Measurements from ENCODE around the gene TP53I3. TPM values are rescaled to one million over a fixed set of nuclear protein-coding genes. Genes with fewer than 3 reads are reported as not detected.

TP53I3 gene
- total and polyA plus RNA-seq, 2 donors (not counting 1 experiment from before 2014, with no cell fraction given): 31.0 to 75.5 TPM

DNA sequence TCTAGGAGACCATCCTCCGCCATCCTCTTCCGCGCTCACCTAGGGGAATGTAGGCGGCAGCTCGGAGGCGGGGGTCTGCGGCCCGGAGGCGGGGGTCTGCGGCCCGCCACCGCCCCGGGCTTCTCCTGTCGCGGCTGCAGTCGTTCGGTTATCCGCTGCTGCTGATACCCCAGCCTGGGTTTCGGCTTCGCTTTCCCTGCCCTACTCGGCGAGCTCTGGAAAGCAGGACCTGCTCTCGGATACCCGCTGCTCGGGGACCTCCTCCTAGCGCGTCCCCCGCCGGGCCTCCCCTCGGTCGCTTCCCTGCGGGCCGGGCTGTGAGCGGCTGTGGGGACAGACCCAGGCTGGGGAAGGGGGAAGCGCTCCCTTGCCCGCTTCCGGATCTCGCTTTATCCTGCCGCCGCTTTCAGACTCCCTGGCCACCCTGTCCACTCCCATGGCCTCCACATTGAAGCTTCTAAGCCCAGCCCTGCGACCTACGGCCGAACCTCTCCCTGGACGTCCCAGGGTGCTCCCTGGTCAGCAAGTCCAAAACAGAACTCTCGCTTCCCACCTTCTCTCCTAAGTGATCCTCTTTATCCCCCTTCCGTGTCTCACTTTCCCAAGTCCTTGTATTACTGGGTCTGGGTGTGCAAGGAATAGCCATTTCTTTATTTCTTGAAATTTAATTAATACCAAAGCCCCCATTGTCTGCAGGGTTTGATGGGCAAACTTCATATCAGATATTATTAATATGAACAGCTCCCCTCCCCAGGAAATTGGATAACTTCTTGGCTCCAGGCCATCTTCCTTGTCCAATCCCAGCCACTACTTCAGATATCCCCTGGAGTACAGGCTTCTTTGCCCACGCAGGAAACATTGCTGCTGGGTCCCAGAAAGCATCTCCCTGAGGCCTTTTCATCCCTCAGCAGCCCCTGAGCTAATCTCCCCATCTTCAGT is 34.3 kb downstream of the TP53I3 start:
- H3K4me3 ChIP-seq (replicated peaks in 1 of 4; ENCODE audit: control extremely low read depth in 1 of 4, insufficient read depth in 1 of 4, low read depth in 3 of 4, low read length in 4 of 4): peak overlapping the region; percentile 47 to 71 (median 54)
- peaks cover 2% of the 10 kb centered on the region for H3K4me1 ChIP-seq (ENCODE audit: control insufficient read depth, extremely low read depth, insufficient read depth, low read length)
- peaks cover 8% of the 10 kb centered on the region for H3K79me2 ChIP-seq (ENCODE audit: control insufficient read depth, insufficient read depth, low read length)
- no peak overlapping the region for H3K27ac ChIP-seq (ENCODE audit: insufficient read depth, low read length)
- H2AFZ ChIP-seq (ENCODE audit: low read length): peak overlapping the region; percentile 76
- peak overlapping the region; percentile 46 for H3K9ac ChIP-seq (ENCODE audit: insufficient read depth, low read length)
- no peaks in the 10 kb centered on the region for H4K20me1 ChIP-seq (ENCODE audit: control insufficient read depth, extremely low read depth, insufficient read depth, low read length)
- H3K36me3 ChIP-seq (ENCODE audit: control insufficient read depth, insufficient read depth, low read length): no peaks in the 10 kb centered on the region
- TF ChIP-seq, protein P1, sequence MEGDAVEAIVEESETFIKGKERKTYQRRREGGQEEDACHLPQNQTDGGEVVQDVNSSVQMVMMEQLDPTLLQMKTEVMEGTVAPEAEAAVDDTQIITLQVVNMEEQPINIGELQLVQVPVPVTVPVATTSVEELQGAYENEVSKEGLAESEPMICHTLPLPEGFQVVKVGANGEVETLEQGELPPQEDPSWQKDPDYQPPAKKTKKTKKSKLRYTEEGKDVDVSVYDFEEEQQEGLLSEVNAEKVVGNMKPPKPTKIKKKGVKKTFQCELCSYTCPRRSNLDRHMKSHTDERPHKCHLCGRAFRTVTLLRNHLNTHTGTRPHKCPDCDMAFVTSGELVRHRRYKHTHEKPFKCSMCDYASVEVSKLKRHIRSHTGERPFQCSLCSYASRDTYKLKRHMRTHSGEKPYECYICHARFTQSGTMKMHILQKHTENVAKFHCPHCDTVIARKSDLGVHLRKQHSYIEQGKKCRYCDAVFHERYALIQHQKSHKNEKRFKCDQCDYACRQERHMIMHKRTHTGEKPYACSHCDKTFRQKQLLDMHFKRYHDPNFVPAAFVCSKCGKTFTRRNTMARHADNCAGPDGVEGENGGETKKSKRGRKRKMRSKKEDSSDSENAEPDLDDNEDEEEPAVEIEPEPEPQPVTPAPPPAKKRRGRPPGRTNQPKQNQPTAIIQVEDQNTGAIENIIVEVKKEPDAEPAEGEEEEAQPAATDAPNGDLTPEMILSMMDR (conservative IDR thresholded peaks at IDR 0.05 in 1 of 2, IDR thresholded peaks at IDR 0.05 in 1 of 2; ENCODE audit: low read depth in 1 of 2, low read length in 2 of 2): no peak
- TF ChIP-seq EZH2 (IDR thresholded peaks at IDR 0.05; ENCODE audit: low read length, missing control alignments): no peak
- no peaks in the 10 kb centered on the region for H3K27me3 ChIP-seq (ENCODE audit: control insufficient read depth, insufficient read depth, low read length)
- H3K9me3 ChIP-seq (ENCODE audit: control insufficient read depth, insufficient read depth, low read depth, low read length): no peaks in the 10 kb centered on the region
- peak overlapping the region; percentile 96 for H3K4me2 ChIP-seq (ENCODE audit: extremely low read depth, insufficient read depth, low read length)
- DNase-seq (ENCODE audit: low read depth in 2 of 2): peak; percentile 16 to 19

DNA sequence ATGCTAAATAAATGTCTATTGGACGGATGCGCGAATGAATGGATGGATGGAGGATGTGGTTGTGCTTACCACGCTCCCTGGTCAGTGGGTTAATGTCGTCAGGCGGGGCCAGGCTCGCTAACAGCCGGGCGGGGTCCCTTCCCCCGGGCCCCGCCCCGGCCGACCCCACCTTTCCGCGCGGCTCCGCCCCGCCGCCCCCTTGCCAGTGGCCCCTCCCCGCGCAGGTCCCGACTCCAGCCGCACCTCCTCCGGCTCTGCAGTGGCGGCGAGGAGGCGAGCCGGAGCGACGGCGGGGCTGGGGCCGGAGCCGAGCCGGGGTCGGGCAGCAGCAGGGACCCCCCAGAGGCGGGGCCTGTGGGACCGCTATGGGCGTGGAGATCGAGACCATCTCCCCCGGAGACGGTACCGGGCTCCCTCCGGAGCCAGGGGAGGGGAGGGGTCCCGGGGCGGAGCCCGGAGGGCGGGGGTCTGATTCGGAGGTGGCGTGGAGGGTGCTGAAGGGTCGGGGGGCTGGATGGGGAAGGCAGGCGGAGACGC is 35.1 kb downstream of the TP53I3 start, which contains the start of gene FKBP1B:
Gene FKBP1B, plus strand, starts transcription at position 257 of the 537 bp plus-strand sequence. Its CDS starts 109 bp downstream, at position 366.
- no peaks in the 10 kb centered on the region for H4K20me1 ChIP-seq (ENCODE audit: control insufficient read depth, extremely low read depth, insufficient read depth, low read length)
- H3K9ac ChIP-seq (ENCODE audit: insufficient read depth, low read length): peak within 1 kb of the TSS; percentile 48
- H3K4me1 ChIP-seq (ENCODE audit: control insufficient read depth, extremely low read depth, insufficient read depth, low read length): peaks cover 2% of the 10 kb centered on the region
- peaks cover 10% of the 10 kb centered on the region for H3K79me2 ChIP-seq (ENCODE audit: control insufficient read depth, insufficient read depth, low read length)
- no peaks in the 10 kb centered on the region for H3K27me3 ChIP-seq (ENCODE audit: control insufficient read depth, insufficient read depth, low read length)
- peak; percentile 41 to 66 for DNase-seq (ENCODE audit: low read depth in 2 of 2)
- TF ChIP-seq, protein P1 (conservative IDR thresholded peaks at IDR 0.05 in 1 of 2, IDR thresholded peaks at IDR 0.05 in 1 of 2; ENCODE audit: low read depth in 1 of 2, low read length in 2 of 2): no peak
- TF ChIP-seq EZH2 (IDR thresholded peaks at IDR 0.05; ENCODE audit: low read length, missing control alignments): no peak
- no peaks in the 10 kb centered on the region for H3K36me3 ChIP-seq (ENCODE audit: control insufficient read depth, insufficient read depth, low read length)
- no peaks in the 10 kb centered on the region for H3K9me3 ChIP-seq (ENCODE audit: control insufficient read depth, insufficient read depth, low read depth, low read length)
- peak within 1 kb of the TSS; percentile 76 for H2AFZ ChIP-seq (ENCODE audit: low read length)
- peak within 1 kb of the TSS; percentile 96 for H3K4me2 ChIP-seq (ENCODE audit: extremely low read depth, insufficient read depth, low read length)
- H3K27ac ChIP-seq (ENCODE audit: insufficient read depth, low read length): no peak within 1 kb of the TSS
- H3K4me3 ChIP-seq (replicated peaks in 1 of 4; ENCODE audit: control extremely low read depth in 1 of 4, insufficient read depth in 1 of 4, low read depth in 3 of 4, low read length in 4 of 4): peak within 1 kb of the TSS; percentile 55 to 73 (median 63)

DNA sequence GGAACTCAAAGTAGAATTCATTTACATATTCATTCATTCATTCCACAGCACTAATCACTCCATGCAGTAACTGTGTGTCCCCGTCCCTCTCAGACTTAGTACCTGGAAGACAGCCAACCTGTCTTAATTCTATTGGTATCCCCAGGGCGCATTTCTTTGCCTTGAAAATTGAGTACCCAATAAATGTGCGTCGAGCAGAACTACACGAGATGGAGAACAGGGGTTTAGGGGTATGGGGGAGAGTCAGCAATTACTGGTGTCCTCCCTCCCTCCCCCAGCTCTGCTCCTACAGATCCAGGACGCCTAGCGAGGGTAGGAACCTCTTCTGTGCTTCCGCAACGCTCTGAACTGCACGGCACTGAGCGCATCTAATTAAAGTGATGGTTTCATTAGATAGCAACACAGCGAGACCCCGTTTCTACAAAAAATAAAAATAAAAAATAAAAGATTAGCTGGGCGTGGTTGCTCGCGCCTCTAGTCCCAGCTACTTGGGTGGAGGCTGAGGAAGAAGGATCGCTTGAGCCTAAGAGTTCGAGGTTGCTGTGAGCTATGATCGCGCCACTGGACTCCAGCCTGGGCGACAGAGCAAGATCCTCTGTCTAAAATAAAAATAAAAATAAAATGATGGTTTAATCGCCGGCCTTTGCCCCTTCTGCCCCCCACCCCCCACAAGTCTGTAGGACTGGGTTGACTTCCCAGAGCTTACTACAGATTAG is 35.7 kb downstream of the TP53I3 start:
- Histone ChIP-seq H4K20me1 (ENCODE audit: control insufficient read depth, extremely low read depth, insufficient read depth, low read length) (no peaks in the 10 kb centered on the region), H3K9ac (ENCODE audit: insufficient read depth, low read length) (no peak overlapping the region)

More for the DNA sequence above, 35.7 kb downstream of the TP53I3 start:
- peak overlapping the region; percentile 53 for H3K4me2 ChIP-seq (ENCODE audit: extremely low read depth, insufficient read depth, low read length)
- H3K9me3 ChIP-seq (ENCODE audit: control insufficient read depth, insufficient read depth, low read depth, low read length): no peaks in the 10 kb centered on the region
- H3K27ac ChIP-seq (ENCODE audit: insufficient read depth, low read length): no peak overlapping the region
- no peaks in the 10 kb centered on the region for H3K27me3 ChIP-seq (ENCODE audit: control insufficient read depth, insufficient read depth, low read length)
- no peaks in the 10 kb centered on the region for H3K36me3 ChIP-seq (ENCODE audit: control insufficient read depth, insufficient read depth, low read length)
- no peak for DNase-seq (ENCODE audit: low read depth in 2 of 2)
- peaks cover 10% of the 10 kb centered on the region for H3K79me2 ChIP-seq (ENCODE audit: control insufficient read depth, insufficient read depth, low read length)
- peaks cover 2% of the 10 kb centered on the region for H3K4me1 ChIP-seq (ENCODE audit: control insufficient read depth, extremely low read depth, insufficient read depth, low read length)
- H3K4me3 ChIP-seq (replicated peaks in 1 of 4; ENCODE audit: control extremely low read depth in 1 of 4, insufficient read depth in 1 of 4, low read depth in 3 of 4, low read length in 4 of 4): peak overlapping the region; percentile 47 to 73 (median 63)
- TF ChIP-seq, protein P1 (conservative IDR thresholded peaks at IDR 0.05 in 1 of 2, IDR thresholded peaks at IDR 0.05 in 1 of 2; ENCODE audit: low read depth in 1 of 2, low read length in 2 of 2): no peak
- TF ChIP-seq EZH2 (IDR thresholded peaks at IDR 0.05; ENCODE audit: low read length, missing control alignments): no peak
- H2AFZ ChIP-seq (ENCODE audit: low read length): peak overlapping the region; percentile 66

All from fibroblast of lung (primary cell).